ENCODE results near the gene IL17C. TPM values are rescaled to one million over a fixed set of nuclear protein-coding genes. Genes with fewer than 3 reads are reported as not detected.

IL17C gene
- total RNA-seq, 2 donors from 2014 or later: not detected

DNA sequence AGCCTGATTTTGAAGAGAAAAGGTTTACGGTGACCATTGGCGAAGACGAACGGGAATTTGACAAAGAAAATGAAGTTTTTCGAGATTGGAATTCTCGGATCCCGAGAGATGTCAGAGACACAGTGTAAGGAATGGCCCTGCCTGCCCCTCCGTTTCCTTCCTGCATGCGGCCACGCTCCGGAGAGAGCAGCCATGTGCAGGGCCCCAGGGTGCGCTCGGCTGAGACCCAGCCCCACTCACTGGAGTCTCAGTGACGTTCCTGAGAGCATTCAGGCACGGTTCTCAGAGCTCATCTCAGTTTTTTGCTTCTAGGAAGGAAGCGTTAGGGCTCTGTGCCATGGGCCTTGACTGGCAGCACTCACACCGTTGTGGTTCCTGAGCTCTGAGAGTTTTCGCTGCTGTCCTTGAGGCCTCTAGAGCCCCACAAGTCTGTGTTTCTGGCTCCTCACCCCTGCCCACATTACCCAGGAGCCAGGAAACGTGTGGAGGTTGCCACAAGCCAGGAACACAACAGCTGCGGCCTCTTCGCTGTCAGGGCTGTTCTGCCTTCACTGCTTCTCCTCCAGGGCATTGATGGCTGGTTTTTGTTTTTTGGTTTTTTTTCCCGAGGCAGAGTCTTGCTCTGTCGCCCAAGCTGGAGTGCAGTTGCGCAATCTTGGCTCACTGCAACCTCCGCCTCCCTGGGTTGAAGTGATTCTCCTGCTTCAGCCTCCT, 38.4 kb upstream of the IL17C start:
- Histone ChIP-seq H3K36me3 (ENCODE audit: control insufficient read depth, insufficient read depth, low read length) (peaks cover 78% of the 10 kb centered on the region), H3K27me3 (ENCODE audit: control insufficient read depth, insufficient read depth, low read length, poor library complexity, severe bottlenecking) (no peaks in the 10 kb centered on the region), H3K4me3 (ENCODE audit: low read length) (no peak overlapping the region), H3K9ac (ENCODE audit: extremely low read depth, low read length, poor library complexity, severe bottlenecking) (no peak overlapping the region), H3K9me3 (ENCODE audit: control insufficient read depth, low read length) (no peaks in the 10 kb centered on the region), H3K27ac (ENCODE audit: low read depth, low read length) (no peak overlapping the region), H3K4me1 (ENCODE audit: control insufficient read depth, insufficient read depth, low read length) (no peaks in the 10 kb centered on the region)
- 93 to 95% methylated on average over 17 to 25 of the region's 25 CpGs for WGBS, 2 experiments (ENCODE audit: insufficient coverage in 1 of 2, insufficient read length in 1 of 2)
- peaks cover 65% of the 10 kb centered on the region for H3K36me3 Mint-ChIP-seq (ENCODE audit: low read depth)
- TF ChIP-seq, protein P1, sequence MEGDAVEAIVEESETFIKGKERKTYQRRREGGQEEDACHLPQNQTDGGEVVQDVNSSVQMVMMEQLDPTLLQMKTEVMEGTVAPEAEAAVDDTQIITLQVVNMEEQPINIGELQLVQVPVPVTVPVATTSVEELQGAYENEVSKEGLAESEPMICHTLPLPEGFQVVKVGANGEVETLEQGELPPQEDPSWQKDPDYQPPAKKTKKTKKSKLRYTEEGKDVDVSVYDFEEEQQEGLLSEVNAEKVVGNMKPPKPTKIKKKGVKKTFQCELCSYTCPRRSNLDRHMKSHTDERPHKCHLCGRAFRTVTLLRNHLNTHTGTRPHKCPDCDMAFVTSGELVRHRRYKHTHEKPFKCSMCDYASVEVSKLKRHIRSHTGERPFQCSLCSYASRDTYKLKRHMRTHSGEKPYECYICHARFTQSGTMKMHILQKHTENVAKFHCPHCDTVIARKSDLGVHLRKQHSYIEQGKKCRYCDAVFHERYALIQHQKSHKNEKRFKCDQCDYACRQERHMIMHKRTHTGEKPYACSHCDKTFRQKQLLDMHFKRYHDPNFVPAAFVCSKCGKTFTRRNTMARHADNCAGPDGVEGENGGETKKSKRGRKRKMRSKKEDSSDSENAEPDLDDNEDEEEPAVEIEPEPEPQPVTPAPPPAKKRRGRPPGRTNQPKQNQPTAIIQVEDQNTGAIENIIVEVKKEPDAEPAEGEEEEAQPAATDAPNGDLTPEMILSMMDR (conservative IDR thresholded peaks at IDR 0.05): no peak
- H3K4me3 Mint-ChIP-seq: no peak overlapping the region
- DNase-seq: no peak
- H3K27ac Mint-ChIP-seq: no peak overlapping the region
- no peaks in the 10 kb centered on the region for H3K4me1 Mint-ChIP-seq
- H3K27me3 Mint-ChIP-seq (ENCODE audit: insufficient read depth): no peaks in the 10 kb centered on the region
- no peaks in the 10 kb centered on the region for H3K9me3 Mint-ChIP-seq

DNA sequence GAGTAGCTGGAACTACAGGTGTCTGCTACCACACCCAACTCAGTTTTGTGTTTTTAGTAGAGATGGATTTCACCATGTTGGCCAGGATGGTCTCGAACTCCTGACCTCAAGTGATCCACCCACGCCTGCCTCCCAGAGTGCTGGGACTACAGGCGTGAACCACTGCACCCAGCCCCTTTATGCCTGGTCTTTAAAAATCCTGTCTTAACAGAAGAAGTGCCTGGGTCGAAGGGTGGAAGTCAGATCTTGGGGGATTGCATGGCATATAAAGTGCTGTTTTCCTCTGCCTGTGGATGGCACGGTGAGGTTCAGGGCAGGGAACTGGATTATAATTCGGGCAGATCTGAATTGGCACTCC, 37.9 kb upstream of the IL17C start:
- DNase-seq: no peak
- Mint-ChIP-seq H3K36me3 (ENCODE audit: low read depth) (peaks cover 63% of the 10 kb centered on the region), H3K27ac (no peak overlapping the region), H3K9me3 (no peaks in the 10 kb centered on the region), H3K27me3 (ENCODE audit: insufficient read depth) (no peaks in the 10 kb centered on the region), H3K4me1 (no peaks in the 10 kb centered on the region), H3K4me3 (no peak overlapping the region)
- peaks cover 81% of the 10 kb centered on the region for H3K36me3 ChIP-seq (ENCODE audit: control insufficient read depth, insufficient read depth, low read length)
- no peak overlapping the region for H3K9ac ChIP-seq (ENCODE audit: extremely low read depth, low read length, poor library complexity, severe bottlenecking)
- H3K27me3 ChIP-seq (ENCODE audit: control insufficient read depth, insufficient read depth, low read length, poor library complexity, severe bottlenecking): no peaks in the 10 kb centered on the region
- TF ChIP-seq, protein P1 (conservative IDR thresholded peaks at IDR 0.05): no peak
- WGBS, 2 experiments (ENCODE audit: insufficient coverage in 1 of 2, insufficient read length in 1 of 2): 92 to 96% methylated on average over 5 to 6 of the region's 6 CpGs
- no peak overlapping the region for H3K4me3 ChIP-seq (ENCODE audit: low read length)
- no peaks in the 10 kb centered on the region for H3K4me1 ChIP-seq (ENCODE audit: control insufficient read depth, insufficient read depth, low read length)
- H3K9me3 ChIP-seq (ENCODE audit: control insufficient read depth, low read length): no peaks in the 10 kb centered on the region
- H3K27ac ChIP-seq (ENCODE audit: low read depth, low read length): no peak overlapping the region

GRCh38 chr16:88601313-88602036, 36.9 kb upstream of the IL17C start:
- peaks cover 80% of the 10 kb centered on the region for H3K36me3 ChIP-seq (ENCODE audit: control insufficient read depth, insufficient read depth, low read length)
- no peak for DNase-seq
- no peak overlapping the region for H3K4me3 Mint-ChIP-seq
- H3K27me3 ChIP-seq (ENCODE audit: control insufficient read depth, insufficient read depth, low read length, poor library complexity, severe bottlenecking): no peaks in the 10 kb centered on the region
- TF ChIP-seq, protein P1 (conservative IDR thresholded peaks at IDR 0.05): no peak
- no peaks in the 10 kb centered on the region for H3K4me1 Mint-ChIP-seq
- no peak overlapping the region for H3K4me3 ChIP-seq (ENCODE audit: low read length)
- H3K9ac ChIP-seq (ENCODE audit: extremely low read depth, low read length, poor library complexity, severe bottlenecking): no peak overlapping the region
- no peaks in the 10 kb centered on the region for H3K9me3 Mint-ChIP-seq
- H3K4me1 ChIP-seq (ENCODE audit: control insufficient read depth, insufficient read depth, low read length): no peaks in the 10 kb centered on the region
- WGBS, 2 experiments (ENCODE audit: insufficient coverage in 1 of 2, insufficient read length in 1 of 2): 94 to 100% methylated on average over 1 to 9 of the region's 9 CpGs
- H3K27ac Mint-ChIP-seq: peak overlapping the region; percentile 48
- H3K36me3 Mint-ChIP-seq (ENCODE audit: low read depth): peaks cover 64% of the 10 kb centered on the region
- H3K9me3 ChIP-seq (ENCODE audit: control insufficient read depth, low read length): no peaks in the 10 kb centered on the region
- no peaks in the 10 kb centered on the region for H3K27me3 Mint-ChIP-seq (ENCODE audit: insufficient read depth)
- no peak overlapping the region for H3K27ac ChIP-seq (ENCODE audit: low read depth, low read length)
